DND-41 (cell line): ENCODE data around the gene TAF1B.
A peak's percentile ranks its signal among the peaks of the same experiment; 100 is the strongest.

ENCODE experiments used
- ATAC-seq: fragments of 200-7000 bp; cut with Tn5 transposase; 3 replicates; pipeline ENCODE4 v1.9.1; 2021; ENCODE audit warnings: low read depth; ENCODE audit not compliant: insufficient read depth
- DNase-seq: peaks from one replicate; pipeline ENCODE4 v3.0.0-alpha.2; 2020
- H2AFZ ChIP-seq: 2 replicates; pipeline ENCODE4 v1.6.0; 2012; ENCODE audit warnings: low read depth, low read length
- H3K27ac ChIP-seq: 2 replicates; pipeline ENCODE4 v1.5.1; 2012; ENCODE audit warnings: low read length, inconsistent platforms
- H3K27me3 ChIP-seq: fragments of 200-600 bp; sonication (generic); 2 replicates; pipeline ENCODE4 v1.6.0; 2012; ENCODE audit warnings: low read length, mild to moderate bottlenecking, inconsistent platforms; ENCODE audit not compliant: insufficient read depth, poor library complexity
- H3K36me3 ChIP-seq: 2 replicates; pipeline ENCODE4 v1.5.1; 2012; ENCODE audit warnings: low read length, inconsistent platforms; ENCODE audit not compliant: insufficient read depth
- H3K4me1 ChIP-seq: 2 replicates; pipeline ENCODE4 v1.5.1; 2012; ENCODE audit warnings: mild to moderate bottlenecking, low read length; ENCODE audit not compliant: insufficient read depth
- H3K4me2 ChIP-seq: 2 replicates; pipeline ENCODE4 v1.6.0; 2012; ENCODE audit warnings: mild to moderate bottlenecking, moderate library complexity, low read length, inconsistent platforms; ENCODE audit not compliant: insufficient read depth
- H3K4me3 ChIP-seq, 2 experiments: fragments of 200-600 bp in 1 of 2; shearing (Covaris generic) in 1 of 2; 2 replicates each; pipeline ENCODE4 v1.5.1; 2012 to 2016; ENCODE audit warnings: inconsistent platforms in 2 of 2, low read length in 2 of 2, mild to moderate bottlenecking in 2 of 2, low read depth in 1 of 2, moderate library complexity in 1 of 2
- H3K79me2 ChIP-seq: 2 replicates; pipeline ENCODE4 v1.6.0; 2012; ENCODE audit warnings: low read length, inconsistent platforms; ENCODE audit not compliant: insufficient read depth
- H3K9ac ChIP-seq: 2 replicates; pipeline ENCODE4 v1.6.0; 2012; ENCODE audit warnings: low read depth, mild to moderate bottlenecking, inconsistent platforms, low read length, moderate library complexity
- H3K9me3 ChIP-seq: 2 replicates; pipeline ENCODE4 v1.5.1; 2012; ENCODE audit warnings: low read length, moderate library complexity, mild to moderate bottlenecking, inconsistent platforms; ENCODE audit not compliant: insufficient read depth, severe bottlenecking
- H4K20me1 ChIP-seq: 2 replicates; pipeline ENCODE4 v1.6.0; 2012; ENCODE audit warnings: low read length; ENCODE audit not compliant: insufficient read depth
- EZH2 ChIP-seq: IDR thresholded peaks from 3 replicates; pipeline ENCODE4 v1.6.1; 2012; ENCODE audit warnings: borderline replicate concordance, low read depth, mild to moderate bottlenecking, moderate library complexity, low read length, inconsistent platforms; ENCODE audit not compliant: severe bottlenecking
- TF ChIP-seq, protein P1 (sequence below): IDR thresholded peaks from 2 replicates; pipeline ENCODE4 v1.5.1; 2012; ENCODE audit warnings: borderline replicate concordance, low read length, moderate library complexity, mild to moderate bottlenecking; ENCODE audit not compliant: poor library complexity, severe bottlenecking; ENCODE audit errors: extremely low read depth

The TAF1B gene

GRCh38 chr2:9842487-9843228 lies 616 bp upstream of the TAF1B start:
- Histone ChIP-seq H4K20me1 (peaks cover 3% of the 10 kb centered on the region; the same call in 1 of the 2 replicates), H3K4me1 (peaks cover 47% of the 10 kb centered on the region), H2AFZ (peak overlapping the region; percentile 92), H3K4me2 (peak overlapping the region; percentile 81), H3K9me3 (no peaks in the 10 kb centered on the region), H3K79me2 (peaks cover 41% of the 10 kb centered on the region), H3K27me3 (no peaks in the 10 kb centered on the region), H3K4me3 (peak overlapping the region; percentile 65 to 75; a peak in 3 of 4 replicates), H3K9ac (peak overlapping the region; percentile 80), H3K27ac (peak overlapping the region; percentile 92), H3K36me3 (peaks cover 25% of the 10 kb centered on the region)
- DNase-seq = no peak
- TF ChIP-seq EZH2 = no peak
- TF ChIP-seq, protein P1, sequence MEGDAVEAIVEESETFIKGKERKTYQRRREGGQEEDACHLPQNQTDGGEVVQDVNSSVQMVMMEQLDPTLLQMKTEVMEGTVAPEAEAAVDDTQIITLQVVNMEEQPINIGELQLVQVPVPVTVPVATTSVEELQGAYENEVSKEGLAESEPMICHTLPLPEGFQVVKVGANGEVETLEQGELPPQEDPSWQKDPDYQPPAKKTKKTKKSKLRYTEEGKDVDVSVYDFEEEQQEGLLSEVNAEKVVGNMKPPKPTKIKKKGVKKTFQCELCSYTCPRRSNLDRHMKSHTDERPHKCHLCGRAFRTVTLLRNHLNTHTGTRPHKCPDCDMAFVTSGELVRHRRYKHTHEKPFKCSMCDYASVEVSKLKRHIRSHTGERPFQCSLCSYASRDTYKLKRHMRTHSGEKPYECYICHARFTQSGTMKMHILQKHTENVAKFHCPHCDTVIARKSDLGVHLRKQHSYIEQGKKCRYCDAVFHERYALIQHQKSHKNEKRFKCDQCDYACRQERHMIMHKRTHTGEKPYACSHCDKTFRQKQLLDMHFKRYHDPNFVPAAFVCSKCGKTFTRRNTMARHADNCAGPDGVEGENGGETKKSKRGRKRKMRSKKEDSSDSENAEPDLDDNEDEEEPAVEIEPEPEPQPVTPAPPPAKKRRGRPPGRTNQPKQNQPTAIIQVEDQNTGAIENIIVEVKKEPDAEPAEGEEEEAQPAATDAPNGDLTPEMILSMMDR = no peak
- ATAC-seq = no peak

DNA sequence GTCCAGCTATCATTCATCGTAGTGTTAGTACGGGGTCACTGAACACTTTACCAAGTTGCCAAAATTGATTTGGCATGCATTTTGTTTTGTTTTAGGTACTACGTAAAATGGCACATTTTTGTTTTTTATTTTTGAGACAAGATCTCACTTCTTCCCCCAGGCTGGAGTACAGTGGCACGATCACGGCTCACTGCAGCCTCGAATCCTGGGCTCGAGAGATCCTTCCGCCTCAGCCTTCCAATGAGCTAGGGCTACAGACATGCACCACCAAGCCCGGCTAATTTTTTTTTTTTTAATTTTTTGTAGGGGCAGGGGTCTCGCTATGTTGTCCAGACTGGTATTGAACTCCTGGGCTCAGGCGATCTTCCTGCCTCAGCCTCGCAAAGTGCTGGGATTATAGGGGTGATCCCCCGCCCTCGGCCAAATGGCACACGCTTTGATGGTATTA lies 786 bp downstream of the TAF1B start:
- peak; percentile 39 for DNase-seq
- H3K27me3 ChIP-seq = no peaks in the 10 kb centered on the region
- H3K4me3 ChIP-seq = peak overlapping the region; percentile 65 to 75
- no peaks in the 10 kb centered on the region for H3K9me3 ChIP-seq
- H3K27ac ChIP-seq = peak overlapping the region; percentile 92
- H3K4me1 ChIP-seq = peaks cover 47% of the 10 kb centered on the region
- peak overlapping the region; percentile 81 for H3K4me2 ChIP-seq
- TF ChIP-seq, protein P1 = no peak
- no peak for TF ChIP-seq EZH2
- peak overlapping the region; percentile 80 for H3K9ac ChIP-seq
- peaks cover 3% of the 10 kb centered on the region; the same call in 1 of the 2 replicates for H4K20me1 ChIP-seq
- ATAC-seq = no peak
- peaks cover 30% of the 10 kb centered on the region for H3K36me3 ChIP-seq
- H3K79me2 ChIP-seq = peaks cover 49% of the 10 kb centered on the region
- H2AFZ ChIP-seq = peak overlapping the region; percentile 92

DNA sequence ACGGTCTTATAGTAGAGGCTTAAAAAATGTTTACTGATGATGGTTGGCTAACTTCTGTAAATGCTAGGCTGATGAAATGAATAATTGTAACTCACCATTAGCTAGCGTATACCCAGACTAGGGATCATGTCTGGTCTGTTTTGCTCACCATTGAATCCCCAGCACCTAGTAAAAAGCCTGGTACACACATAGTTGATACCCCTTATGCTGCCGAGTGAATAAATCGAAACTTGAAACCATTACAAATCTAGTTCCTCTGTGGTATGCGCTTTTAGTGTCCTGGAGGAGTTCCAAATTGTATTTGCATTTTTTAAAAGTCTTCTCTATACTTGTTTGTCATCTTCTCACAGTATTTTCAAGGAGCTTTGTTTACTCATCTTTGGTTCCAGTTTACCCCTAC lies 1.3 kb downstream of the TAF1B start:
- peaks cover 52% of the 10 kb centered on the region for H3K79me2 ChIP-seq
- H3K4me1 ChIP-seq = peaks cover 47% of the 10 kb centered on the region
- no peak overlapping the region for H2AFZ ChIP-seq
- ATAC-seq (no peak), DNase-seq (no peak)
- H3K27ac ChIP-seq = peak overlapping the region; percentile 92; the same call in 1 of the 2 replicates
- H3K4me2 ChIP-seq = peak overlapping the region; percentile 81
- H3K27me3 ChIP-seq = no peaks in the 10 kb centered on the region
- peaks cover 3% of the 10 kb centered on the region; the same call in 1 of the 2 replicates for H4K20me1 ChIP-seq
- peak overlapping the region; percentile 65 to 75; a peak in 3 of 4 replicates for H3K4me3 ChIP-seq
- H3K9ac ChIP-seq = peak overlapping the region; percentile 80
- peaks cover 36% of the 10 kb centered on the region for H3K36me3 ChIP-seq
- TF ChIP-seq EZH2 = no peak
- TF ChIP-seq, protein P1 = no peak
- no peaks in the 10 kb centered on the region for H3K9me3 ChIP-seq
